Natural killer cell (primary cell): ENCODE measurements around the gene UBAP1. TPM values are rescaled to one million over a fixed set of nuclear protein-coding genes. Genes with fewer than 3 reads are reported as not detected.
"Not testable (repeated sequence)": the region's sequence is repeated elsewhere in the genome, so short reads cannot be mapped to it uniquely, and the experiment has no call there.

Source experiments
- ATAC-seq, 3 donors: fragments of 150-1000 bp in 2 of 3; fragments of 200-7000 bp in 1 of 3; cut with Tn5 transposase; 1 replicate in 1 of 3; 2 replicates in 2 of 3; pipeline ENCODE4 v1.10.0; 2021; ENCODE audit warnings: mild to moderate bottlenecking in 2 of 3, moderate library complexity in 2 of 3
- DNase-seq, 2 donors: peaks; one replicate each; pipeline versions ENCODE4 v3.0.0 to v3.0.0-alpha.2; 2013 to 2021; ENCODE audit warnings: mixed read lengths in 1 of 2
- H3K27ac ChIP-seq: one replicate; pipeline ENCODE4 v1.5.1; 2013; ENCODE audit warnings: mild to moderate bottlenecking, low read length
- H3K27me3 ChIP-seq: one replicate; pipeline ENCODE4 v1.6.1; 2013; ENCODE audit warnings: low read length; ENCODE audit not compliant: control insufficient read depth, insufficient read depth
- H3K36me3 ChIP-seq: one replicate; pipeline ENCODE4 v1.6.1; 2013; ENCODE audit warnings: low read length; ENCODE audit not compliant: control insufficient read depth, insufficient read depth
- H3K4me1 ChIP-seq: one replicate; pipeline ENCODE4 v1.6.1; 2013; ENCODE audit warnings: low read length; ENCODE audit not compliant: control insufficient read depth, insufficient read depth
- H3K4me3 ChIP-seq: one replicate; pipeline ENCODE4 v1.5.1; 2013; ENCODE audit warnings: low read length
- H3K9me3 ChIP-seq: one replicate; pipeline ENCODE4 v1.6.1; 2013; ENCODE audit warnings: low read length; ENCODE audit not compliant: control insufficient read depth, insufficient read depth
- H3K27ac Mint-ChIP-seq, 2 donors: one replicate each; pipeline ENCODE4 v1.8.0; 2022; ENCODE audit warnings: mild to moderate bottlenecking in 2 of 2, mixed read lengths in 2 of 2, moderate library complexity in 1 of 2
- H3K27me3 Mint-ChIP-seq, 2 donors: one replicate each; pipeline ENCODE4 v1.8.0; 2022; ENCODE audit warnings: low read depth in 2 of 2, mixed read lengths in 2 of 2
- H3K36me3 Mint-ChIP-seq: one replicate; pipeline ENCODE4 v1.8.0; 2022; ENCODE audit warnings: mixed read lengths
- H3K4me1 Mint-ChIP-seq, 2 donors: one replicate each; pipeline ENCODE4 v1.8.0; 2022; ENCODE audit warnings: mixed read lengths in 2 of 2
- H3K4me3 Mint-ChIP-seq: one replicate; pipeline ENCODE4 v1.8.0; 2022; ENCODE audit warnings: mild to moderate bottlenecking, moderate library complexity, mixed read lengths
- H3K9me3 Mint-ChIP-seq, 2 donors: one replicate each; pipeline ENCODE4 v1.8.0; 2022; ENCODE audit warnings: mixed read lengths in 2 of 2
- WGBS: methylation state at CpG from one replicate; pipeline ENCODE4 v1.1.7; 2013; ENCODE audit warnings: missing lambda C conversion rate; ENCODE audit not compliant: insufficient coverage; 5-methylcytosine and 5-hydroxymethylcytosine counted together
- intact Hi-C: fragments of 100-400 bp; cut with micrococcal nuclease; formaldehyde crosslinking; loops from one replicate; pipeline ENCODE4 v1.14.2; 2022
- total RNA-seq, 4 donors: library from RNA; stranded (reverse); fragments of 120-200 nt in 1 of 4; gene quantifications; one replicate each; pipeline versions ENCODE4 v1.2.3 to v1.2.4, GENCODE V29; 2013 to 2022
- TF ChIP-seq, protein P1 (sequence below): fragments of 200-600 bp; IDR thresholded peaks from one replicate; pipeline ENCODE4 v1.8.0; 2022; ENCODE audit warnings: antibody characterized with exemption

UBAP1 gene
- total RNA-seq, 3 donors from 2014 or later (not counting 1 experiment from before 2014, with no cell fraction given): 43.6 to 59.3 (median 49.7) TPM

DNA sequence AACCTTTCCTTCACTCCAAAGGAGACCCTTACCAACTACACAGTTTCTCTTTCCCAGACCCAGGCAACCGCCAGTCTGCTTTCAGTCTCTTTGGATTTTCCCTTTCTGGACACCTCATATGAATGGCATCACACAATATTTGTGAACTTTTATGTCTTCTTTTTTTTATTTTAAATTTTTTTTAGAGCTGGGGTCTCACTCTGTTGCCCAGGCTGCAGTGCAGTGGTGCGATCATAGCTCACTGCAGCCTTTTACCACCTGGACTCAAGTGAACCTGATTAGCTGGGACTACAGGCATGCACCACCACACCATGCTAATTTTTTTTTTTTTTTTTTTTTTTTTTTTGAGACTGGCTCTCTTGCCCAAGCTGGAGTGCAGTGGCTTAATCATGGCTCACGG, 37.5 kb downstream of the UBAP1 start:
- Histone ChIP-seq H3K27me3 (no peaks in the 10 kb centered on the region), H3K36me3 (no peaks in the 10 kb centered on the region), H3K9me3 (no peaks in the 10 kb centered on the region), H3K27ac (no peak overlapping the region), H3K4me3 (no peak overlapping the region), H3K4me1 (peaks cover 7% of the 10 kb centered on the region)
- Mint-ChIP-seq H3K4me1 (peaks cover 29 to 34% of the 10 kb centered on the region in 2 donors), H3K36me3 (no peaks in the 10 kb centered on the region), H3K27me3 (no peaks in the 10 kb centered on the region), H3K27ac (no peak overlapping the region), H3K4me3 (no peak overlapping the region), H3K9me3 (no peaks in the 10 kb centered on the region)
- intact Hi-C loops: no loop called here
- 82% methylated on average over 1 of the region's 3 CpGs for WGBS
- ATAC-seq (no peak), DNase-seq (no peak)
- TF ChIP-seq, protein P1, sequence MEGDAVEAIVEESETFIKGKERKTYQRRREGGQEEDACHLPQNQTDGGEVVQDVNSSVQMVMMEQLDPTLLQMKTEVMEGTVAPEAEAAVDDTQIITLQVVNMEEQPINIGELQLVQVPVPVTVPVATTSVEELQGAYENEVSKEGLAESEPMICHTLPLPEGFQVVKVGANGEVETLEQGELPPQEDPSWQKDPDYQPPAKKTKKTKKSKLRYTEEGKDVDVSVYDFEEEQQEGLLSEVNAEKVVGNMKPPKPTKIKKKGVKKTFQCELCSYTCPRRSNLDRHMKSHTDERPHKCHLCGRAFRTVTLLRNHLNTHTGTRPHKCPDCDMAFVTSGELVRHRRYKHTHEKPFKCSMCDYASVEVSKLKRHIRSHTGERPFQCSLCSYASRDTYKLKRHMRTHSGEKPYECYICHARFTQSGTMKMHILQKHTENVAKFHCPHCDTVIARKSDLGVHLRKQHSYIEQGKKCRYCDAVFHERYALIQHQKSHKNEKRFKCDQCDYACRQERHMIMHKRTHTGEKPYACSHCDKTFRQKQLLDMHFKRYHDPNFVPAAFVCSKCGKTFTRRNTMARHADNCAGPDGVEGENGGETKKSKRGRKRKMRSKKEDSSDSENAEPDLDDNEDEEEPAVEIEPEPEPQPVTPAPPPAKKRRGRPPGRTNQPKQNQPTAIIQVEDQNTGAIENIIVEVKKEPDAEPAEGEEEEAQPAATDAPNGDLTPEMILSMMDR: no peak

DNA sequence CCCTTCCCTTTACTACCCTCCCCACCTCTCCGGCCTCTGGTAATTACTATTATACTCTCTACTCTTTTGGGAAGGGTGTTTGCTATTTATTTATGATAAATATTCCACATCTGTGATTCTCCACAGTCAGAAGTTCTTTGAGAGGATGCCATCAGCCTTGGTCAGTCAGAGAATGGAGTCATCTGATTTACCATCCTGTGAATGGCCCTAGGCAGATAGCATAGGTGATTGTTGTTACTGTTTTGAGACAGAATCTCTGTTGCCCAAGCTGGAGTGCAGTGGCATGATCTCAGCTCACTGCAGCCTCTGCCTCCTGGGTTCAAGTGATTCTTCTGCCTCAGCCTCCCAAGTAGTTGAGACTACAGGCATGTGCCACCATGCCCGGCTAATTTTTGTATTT, 38.2 kb downstream of the UBAP1 start:
- H3K4me1 ChIP-seq, DNase-seq, H3K36me3 Mint-ChIP-seq, H3K9me3 Mint-ChIP-seq, H3K27ac ChIP-seq, intact Hi-C loops, H3K27ac Mint-ChIP-seq, H3K27me3 Mint-ChIP-seq, ATAC-seq, H3K4me3 Mint-ChIP-seq, H3K4me3 ChIP-seq, H3K9me3 ChIP-seq, H3K27me3 ChIP-seq, H3K36me3 ChIP-seq: not testable (repeated sequence)
- H3K4me1 Mint-ChIP-seq: peaks cover 23 to 30% of the 10 kb centered on the region in 2 donors
- 100% methylated on average over 1 of the region's 2 CpGs for WGBS

DNA sequence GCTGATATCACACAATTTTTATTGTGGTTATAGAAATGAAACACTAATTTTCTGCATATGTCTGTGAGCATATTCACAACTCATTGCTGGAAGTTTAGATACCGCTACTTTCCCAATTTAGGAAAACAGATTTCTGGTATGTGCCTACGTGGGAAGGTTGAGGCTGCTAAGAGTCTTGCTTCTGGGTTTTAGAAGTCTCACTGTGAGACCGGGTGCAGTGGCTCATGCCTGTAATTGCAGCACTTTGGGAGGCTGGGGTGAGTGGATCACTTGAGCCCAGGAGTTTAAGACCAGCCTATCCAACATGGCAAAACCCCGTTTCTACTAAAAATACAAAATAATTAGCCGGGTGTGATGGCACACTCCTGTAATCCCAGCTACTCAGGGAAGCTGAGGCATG, 39.6 kb downstream of the UBAP1 start:
- Mint-ChIP-seq H3K4me3 (no peak overlapping the region), H3K27ac (no peak overlapping the region), H3K27me3 (no peaks in the 10 kb centered on the region), H3K36me3 (no peaks in the 10 kb centered on the region), H3K4me1 (peaks cover 19 to 34% of the 10 kb centered on the region in 2 donors), H3K9me3 (no peaks in the 10 kb centered on the region)
- Histone ChIP-seq H3K27ac (no peak overlapping the region), H3K27me3 (no peaks in the 10 kb centered on the region), H3K9me3 (no peaks in the 10 kb centered on the region), H3K36me3 (peaks cover 4% of the 10 kb centered on the region), H3K4me1 (peaks cover 7% of the 10 kb centered on the region), H3K4me3 (no peak overlapping the region)
- TF ChIP-seq, protein P1: no peak
- intact Hi-C loops: no loop called here
- WGBS: 90% methylated on average over 5 of the region's 5 CpGs
- DNase-seq (no peak), ATAC-seq (no peak)

DNA sequence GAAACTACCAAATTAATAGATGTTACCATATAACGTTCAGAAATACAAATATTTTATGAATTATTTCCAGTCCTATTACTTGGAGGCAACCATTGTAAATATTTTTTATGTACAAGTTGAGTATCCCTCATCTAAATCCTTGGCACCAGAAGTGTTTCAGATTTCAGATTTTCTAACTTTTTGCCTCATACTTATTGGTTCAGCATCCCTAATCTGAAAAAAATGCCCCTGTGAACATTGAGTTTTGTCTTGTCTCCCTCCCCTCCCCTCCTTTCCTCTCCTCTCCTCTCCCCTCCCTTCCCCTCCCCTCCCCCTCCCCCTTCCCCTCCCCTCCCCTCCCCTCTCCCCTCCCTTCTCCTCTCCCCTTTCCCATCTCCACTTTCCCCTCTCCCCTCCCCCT, 40.6 kb downstream of the UBAP1 start:
- Mint-ChIP-seq H3K27me3 (no peaks in the 10 kb centered on the region), H3K27ac (no peak overlapping the region), H3K9me3 (no peaks in the 10 kb centered on the region), H3K36me3 (no peaks in the 10 kb centered on the region), H3K4me3 (no peak overlapping the region), H3K4me1 (peaks cover 17 to 25% of the 10 kb centered on the region in 2 donors)
- Histone ChIP-seq H3K4me3 (no peak overlapping the region), H3K4me1 (peaks cover 7% of the 10 kb centered on the region), H3K36me3 (peaks cover 6% of the 10 kb centered on the region), H3K27ac (no peak overlapping the region), H3K27me3 (no peaks in the 10 kb centered on the region), H3K9me3 (no peaks in the 10 kb centered on the region)
- TF ChIP-seq, protein P1: no peak
- no CpG with 5 or more reads among the region's 1 CpG for WGBS
- ATAC-seq: no peak
- no peak for DNase-seq
- intact Hi-C loops: no loop called here
